Peyer's patch (tissue), 4 donors: ENCODE data around the gene RNF175. TPM values are rescaled to one million over a fixed set of nuclear protein-coding genes. Genes with fewer than 3 reads are reported as not detected.

ENCODE experiments used
- DNase-seq, 3 donors: peaks; one replicate each; pipeline ENCODE4 v3.0.0-alpha.2; 2017 to 2019
- H3K27ac ChIP-seq, 4 donors: fragments of 200-600 bp; sonication (generic); one replicate each; pipeline ENCODE4 v1.5.1; 2016 to 2019
- H3K27me3 ChIP-seq, 2 donors: fragments of 200-600 bp; sonication (generic); one replicate each; pipeline ENCODE4 v1.5.1; 2019
- H3K36me3 ChIP-seq, 3 donors: fragments of 200-600 bp; sonication (generic); one replicate each; pipeline ENCODE4 v1.5.1; 2016 to 2019
- H3K4me1 ChIP-seq, 4 donors: fragments of 200-600 bp; sonication (generic); one replicate each; pipeline ENCODE4 v1.5.1; 2016 to 2019
- H3K4me3 ChIP-seq, 4 donors: fragments of 200-600 bp; sonication (generic); 1 replicate in 3 of 4; 2 replicates in 1 of 4; pipeline ENCODE4 v1.5.1; 2016 to 2019; ENCODE audit warnings: mild to moderate bottlenecking in 1 of 4
- H3K9me3 ChIP-seq, 4 donors: fragments of 200-600 bp; sonication (generic); one replicate each; pipeline ENCODE4 v1.5.1; 2016 to 2019; ENCODE audit warnings: mild to moderate bottlenecking in 1 of 4
- POLR2A ChIP-seq, 2 donors: fragments of 450-650 bp; IDR thresholded peaks; one replicate each; pipeline ENCODE4 v1.5.1; 2017; ENCODE audit warnings: antibody characterized with exemption in 2 of 2, mild to moderate bottlenecking in 2 of 2, moderate library complexity in 2 of 2
- total RNA-seq, 4 donors: library from RNA; depleted of rRNA; stranded (reverse); fragments of >200 nt; gene quantifications; one replicate each; pipeline ENCODE4 v1.1.0, GENCODE V29; 2016
- TF ChIP-seq, protein P1 (sequence below), 6 experiments: fragments of 450-650 bp in 4 of 6; fragments of 200-600 bp in 2 of 6; sonication (generic) in 1 of 6; IDR thresholded peaks; one replicate each; pipeline ENCODE4 v1.5.1; 2017 to 2019; ENCODE audit warnings: antibody characterized with exemption in 6 of 6, mild to moderate bottlenecking in 3 of 6, moderate library complexity in 1 of 6

RNF175 gene
- total RNA-seq, 4 donors from 2014 or later: not detected

DNA sequence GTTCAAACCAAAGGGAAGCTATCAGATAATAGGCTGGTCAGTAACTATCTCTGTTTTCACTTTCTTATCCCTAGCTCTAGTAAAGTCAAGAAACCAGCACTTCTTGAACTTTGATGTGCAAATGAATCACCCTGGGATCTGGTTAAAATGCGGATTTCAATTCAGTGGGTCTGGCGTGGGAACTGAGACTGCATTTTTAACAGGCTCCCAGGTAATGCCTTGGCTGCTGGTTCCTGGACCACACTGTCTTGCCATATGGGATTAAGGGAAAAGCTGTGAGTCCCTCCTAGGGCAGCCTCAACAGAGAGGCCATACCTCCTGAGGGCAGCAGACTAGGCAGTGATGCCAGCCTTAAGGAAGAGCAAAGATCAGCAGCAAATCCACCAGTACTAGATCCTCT, 1.7 kb downstream of the RNF175 start:
- Histone ChIP-seq H3K4me1 (peaks cover 0 to 10% (median 2%) of the 10 kb centered on the region in 4 donors), H3K36me3 (no peaks in the 10 kb centered on the region), H3K9me3 (no peaks in the 10 kb centered on the region), H3K4me3 (no peak overlapping the region), H3K27ac (no peak overlapping the region), H3K27me3 (peaks cover 0 to 7% of the 10 kb centered on the region in 2 donors)
- DNase-seq: no peak
- TF ChIP-seq, protein P1, sequence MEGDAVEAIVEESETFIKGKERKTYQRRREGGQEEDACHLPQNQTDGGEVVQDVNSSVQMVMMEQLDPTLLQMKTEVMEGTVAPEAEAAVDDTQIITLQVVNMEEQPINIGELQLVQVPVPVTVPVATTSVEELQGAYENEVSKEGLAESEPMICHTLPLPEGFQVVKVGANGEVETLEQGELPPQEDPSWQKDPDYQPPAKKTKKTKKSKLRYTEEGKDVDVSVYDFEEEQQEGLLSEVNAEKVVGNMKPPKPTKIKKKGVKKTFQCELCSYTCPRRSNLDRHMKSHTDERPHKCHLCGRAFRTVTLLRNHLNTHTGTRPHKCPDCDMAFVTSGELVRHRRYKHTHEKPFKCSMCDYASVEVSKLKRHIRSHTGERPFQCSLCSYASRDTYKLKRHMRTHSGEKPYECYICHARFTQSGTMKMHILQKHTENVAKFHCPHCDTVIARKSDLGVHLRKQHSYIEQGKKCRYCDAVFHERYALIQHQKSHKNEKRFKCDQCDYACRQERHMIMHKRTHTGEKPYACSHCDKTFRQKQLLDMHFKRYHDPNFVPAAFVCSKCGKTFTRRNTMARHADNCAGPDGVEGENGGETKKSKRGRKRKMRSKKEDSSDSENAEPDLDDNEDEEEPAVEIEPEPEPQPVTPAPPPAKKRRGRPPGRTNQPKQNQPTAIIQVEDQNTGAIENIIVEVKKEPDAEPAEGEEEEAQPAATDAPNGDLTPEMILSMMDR (IDR thresholded peaks at IDR 0.05): no peak
- TF ChIP-seq POLR2A (IDR thresholded peaks at IDR 0.05): no peak

DNA sequence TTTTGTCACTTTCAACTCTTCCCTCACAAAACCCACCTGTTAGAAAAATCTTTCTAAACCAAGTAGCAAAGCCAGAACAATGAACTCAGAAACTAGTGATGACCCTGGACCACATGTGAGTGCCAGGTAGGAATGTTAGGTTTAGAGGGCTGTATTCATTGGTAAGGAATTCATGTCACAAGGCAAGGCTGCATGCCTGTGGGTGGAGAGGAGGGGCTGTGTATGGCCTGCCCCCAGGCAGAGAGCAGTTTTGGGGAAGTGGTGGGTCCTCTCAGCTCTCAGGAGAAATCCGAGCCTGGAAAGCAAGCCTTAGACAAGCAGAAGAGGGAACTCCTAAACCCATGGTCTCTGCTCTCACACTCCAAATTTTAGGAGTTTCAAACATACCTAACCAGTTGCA, 2.4 kb downstream of the RNF175 start:
- H3K27me3 ChIP-seq: peaks cover 0 to 7% of the 10 kb centered on the region in 2 donors
- no peaks in the 10 kb centered on the region for H3K9me3 ChIP-seq
- DNase-seq: no peak
- H3K27ac ChIP-seq: no peak overlapping the region
- H3K36me3 ChIP-seq: no peaks in the 10 kb centered on the region
- no peak overlapping the region for H3K4me3 ChIP-seq
- H3K4me1 ChIP-seq: peaks cover 0 to 10% (median 2%) of the 10 kb centered on the region in 4 donors
- TF ChIP-seq, protein P1 (IDR thresholded peaks at IDR 0.05): no peak
- no peak for TF ChIP-seq POLR2A (IDR thresholded peaks at IDR 0.05)

DNA sequence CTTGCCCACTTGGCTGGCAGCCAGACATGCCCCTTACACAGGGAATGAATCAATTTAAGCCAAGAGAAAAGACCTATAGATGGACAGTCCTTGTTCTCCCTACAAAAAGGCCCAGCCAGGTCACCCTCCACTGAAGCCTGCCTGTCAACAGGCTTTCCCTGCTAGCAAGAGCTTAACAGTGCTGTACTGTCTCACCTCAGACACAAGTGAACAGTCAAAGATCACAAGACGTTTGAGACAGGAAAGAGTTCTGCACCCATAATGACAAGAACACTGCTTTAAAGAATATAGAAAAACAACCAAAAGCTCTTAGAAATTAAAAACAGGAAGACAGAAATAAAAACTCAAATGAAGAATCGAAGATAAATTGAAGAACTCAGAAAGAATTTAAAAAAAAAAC, 4.6 kb downstream of the RNF175 start:
- Histone ChIP-seq H3K36me3 (no peaks in the 10 kb centered on the region), H3K9me3 (no peaks in the 10 kb centered on the region), H3K27me3 (peaks cover 0 to 7% of the 10 kb centered on the region in 2 donors), H3K4me3 (no peak overlapping the region), H3K27ac (no peak overlapping the region), H3K4me1 (peaks cover 0 to 10% (median 2%) of the 10 kb centered on the region in 4 donors)
- TF ChIP-seq, protein P1 (IDR thresholded peaks at IDR 0.05): no peak
- TF ChIP-seq POLR2A (IDR thresholded peaks at IDR 0.05): no peak
- no peak for DNase-seq

DNA sequence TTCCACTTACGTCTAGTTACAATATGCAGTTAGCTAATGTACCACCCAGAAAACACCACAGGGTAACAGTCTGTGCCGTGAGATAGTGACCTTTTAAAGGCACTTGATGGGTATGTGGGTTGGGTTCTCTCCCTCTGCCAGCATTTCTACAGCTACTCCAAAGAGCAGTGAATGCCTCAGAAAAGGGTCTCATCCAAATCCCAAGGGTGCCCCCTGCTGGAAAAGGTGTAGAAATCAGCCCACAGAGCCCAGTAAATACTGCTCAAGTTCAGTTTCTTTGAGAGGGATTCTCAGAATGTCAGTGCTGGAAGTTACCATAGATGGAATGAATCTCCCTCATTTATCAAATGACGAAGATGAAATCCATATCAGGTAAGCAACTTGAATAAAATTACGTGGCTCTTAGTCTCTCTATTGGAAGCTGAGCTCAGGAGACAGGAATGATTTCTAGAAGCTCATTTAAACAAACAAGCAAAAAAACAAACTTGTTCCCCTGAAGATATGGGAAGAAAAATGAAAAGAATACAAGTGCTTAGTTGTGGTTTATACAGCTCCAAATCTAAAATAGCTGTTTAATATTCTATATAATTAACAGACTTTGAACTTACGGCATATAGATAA, 9.5 kb downstream of the RNF175 start:
- no peaks in the 10 kb centered on the region for H3K9me3 ChIP-seq
- no peaks in the 10 kb centered on the region for H3K36me3 ChIP-seq
- TF ChIP-seq POLR2A (IDR thresholded peaks at IDR 0.05): no peak
- TF ChIP-seq, protein P1 (IDR thresholded peaks at IDR 0.05): peak; percentile 24 to 60 (median 48)
- DNase-seq: peak in 2 of 3 donors; percentile 35 to 67
- no peaks in the 10 kb centered on the region for H3K4me1 ChIP-seq
- no peak overlapping the region for H3K27ac ChIP-seq
- no peaks in the 10 kb centered on the region for H3K27me3 ChIP-seq
- no peak overlapping the region for H3K4me3 ChIP-seq

DNA sequence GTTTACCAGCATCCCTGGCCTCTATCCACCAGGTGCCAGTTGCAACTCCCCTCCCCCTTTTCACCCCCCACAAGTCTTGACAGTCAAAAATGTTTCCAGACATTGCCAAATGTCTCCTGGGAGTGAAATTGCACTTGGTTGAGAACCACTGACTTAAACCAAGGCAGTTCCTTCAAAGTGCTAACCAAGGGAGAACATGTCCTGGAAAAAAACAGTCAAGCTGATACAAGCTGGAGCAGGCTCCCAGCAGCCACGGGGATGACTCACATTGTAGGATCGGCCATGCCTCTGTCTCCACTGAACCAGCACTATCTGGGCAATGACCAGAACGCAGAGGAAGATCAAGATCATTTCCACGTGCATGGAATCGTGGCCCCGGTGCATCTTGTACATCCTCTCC, 11.4 kb downstream of the RNF175 start:
- no peaks in the 10 kb centered on the region for H3K9me3 ChIP-seq
- H3K36me3 ChIP-seq: no peaks in the 10 kb centered on the region
- H3K27ac ChIP-seq: no peak overlapping the region
- TF ChIP-seq, protein P1 (IDR thresholded peaks at IDR 0.05): no peak
- TF ChIP-seq POLR2A (IDR thresholded peaks at IDR 0.05): no peak
- no peak overlapping the region for H3K4me3 ChIP-seq
- H3K4me1 ChIP-seq: no peaks in the 10 kb centered on the region
- H3K27me3 ChIP-seq: no peaks in the 10 kb centered on the region
- no peak for DNase-seq
